ENCODE measurements around the gene RBL1.

- TF ChIP-seq REST (IDR thresholded peaks at IDR 0.05; ENCODE audit: insufficient read depth in 1 of 2, low read depth in 2 of 2, low read length in 2 of 2) (no peak), POLR2AphosphoS5 (IDR thresholded peaks at IDR 0.05; ENCODE audit: low read depth, low read length) (no peak), TAF1 (IDR thresholded peaks at IDR 0.05; ENCODE audit: borderline replicate concordance, insufficient read depth, low read length) (no peak), SIN3A (IDR thresholded peaks at IDR 0.05; ENCODE audit: borderline replicate concordance, insufficient read depth, low read length) (no peak)
Measured at GRCh38 chr20:36971103-36971502, 124.7 kb downstream of the RBL1 start.
